ENCODE measurements around the gene GARIN5A. TPM values are rescaled to one million over a fixed set of nuclear protein-coding genes. Genes with fewer than 3 reads are reported as not detected.
A peak's percentile ranks its signal among the peaks of the same experiment; 100 is the strongest.

Gene GARIN5A
- total RNA-seq, 1 donor from 2014 or later, result not detected

DNA sequence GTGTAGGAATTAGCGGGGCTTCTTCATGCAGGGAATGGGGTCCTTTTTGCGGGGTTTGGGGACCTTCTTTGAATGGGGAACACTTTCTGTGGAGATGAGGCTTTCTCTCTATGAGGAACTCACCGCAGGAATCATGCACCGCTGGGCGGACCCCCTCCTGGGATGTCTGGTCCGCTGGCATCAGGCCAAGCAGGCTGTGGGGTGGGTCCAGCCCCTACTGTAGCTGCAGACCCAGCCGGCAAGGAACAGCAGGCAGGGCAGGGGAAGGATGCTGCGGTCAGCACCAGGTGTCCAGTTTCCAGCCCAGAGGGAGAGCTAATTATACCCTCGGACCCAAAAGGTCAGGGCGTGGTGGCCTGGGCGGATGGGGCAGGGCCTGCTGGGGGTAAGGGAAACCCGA is 42.1 kb downstream of the GARIN5A start:
- no peak for DNase-seq (ENCODE audit: low read depth, low spot score)

DNA sequence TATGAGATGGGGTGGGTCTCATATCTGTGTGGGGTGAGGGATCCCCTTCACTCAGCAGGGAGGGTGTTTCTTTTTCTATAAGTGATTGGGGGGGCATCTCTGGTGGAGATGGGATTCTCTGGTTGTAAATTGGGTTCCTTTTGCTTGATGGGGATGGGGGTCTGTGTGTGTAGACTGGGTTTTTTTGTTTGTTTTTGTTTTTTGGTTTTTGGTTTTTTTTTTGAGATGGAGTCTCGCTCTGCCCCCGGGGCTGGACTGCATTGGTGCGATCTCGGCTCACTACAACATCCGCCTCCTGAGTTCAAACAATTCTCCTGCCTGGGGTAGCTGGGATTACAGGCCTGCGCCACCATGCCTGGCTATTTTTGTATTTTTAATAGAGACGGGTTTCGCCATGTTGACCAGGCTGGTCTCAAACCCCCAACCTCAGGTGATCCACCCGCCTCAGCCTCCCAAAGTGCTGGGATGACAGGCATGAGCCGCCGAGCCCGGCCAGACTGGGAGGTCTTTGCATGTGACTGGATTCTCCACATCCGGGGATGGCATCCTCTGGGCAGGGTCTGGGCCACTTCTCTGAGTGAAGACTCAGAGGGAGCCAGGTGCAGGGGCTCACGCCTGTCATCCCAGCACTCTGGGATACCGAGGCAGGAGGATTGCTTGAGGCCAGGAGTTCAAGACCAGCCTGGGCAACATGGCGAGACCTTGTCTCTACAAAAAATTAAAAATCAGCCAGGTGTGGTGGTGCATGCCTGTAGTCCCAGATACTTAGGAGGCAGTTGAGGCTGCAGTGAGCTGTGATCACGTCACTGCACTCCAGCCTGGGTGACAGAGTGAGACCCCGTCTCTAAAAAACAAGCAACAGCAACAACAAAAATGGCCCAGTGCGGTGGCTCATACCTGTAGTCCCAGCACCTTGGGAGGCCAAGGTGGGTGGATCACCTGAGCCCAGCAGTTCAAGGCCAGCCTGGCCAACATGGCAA is 43.2 kb downstream of the GARIN5A start:
- DNase-seq (ENCODE audit: low read depth, low spot score), result no peak

DNA sequence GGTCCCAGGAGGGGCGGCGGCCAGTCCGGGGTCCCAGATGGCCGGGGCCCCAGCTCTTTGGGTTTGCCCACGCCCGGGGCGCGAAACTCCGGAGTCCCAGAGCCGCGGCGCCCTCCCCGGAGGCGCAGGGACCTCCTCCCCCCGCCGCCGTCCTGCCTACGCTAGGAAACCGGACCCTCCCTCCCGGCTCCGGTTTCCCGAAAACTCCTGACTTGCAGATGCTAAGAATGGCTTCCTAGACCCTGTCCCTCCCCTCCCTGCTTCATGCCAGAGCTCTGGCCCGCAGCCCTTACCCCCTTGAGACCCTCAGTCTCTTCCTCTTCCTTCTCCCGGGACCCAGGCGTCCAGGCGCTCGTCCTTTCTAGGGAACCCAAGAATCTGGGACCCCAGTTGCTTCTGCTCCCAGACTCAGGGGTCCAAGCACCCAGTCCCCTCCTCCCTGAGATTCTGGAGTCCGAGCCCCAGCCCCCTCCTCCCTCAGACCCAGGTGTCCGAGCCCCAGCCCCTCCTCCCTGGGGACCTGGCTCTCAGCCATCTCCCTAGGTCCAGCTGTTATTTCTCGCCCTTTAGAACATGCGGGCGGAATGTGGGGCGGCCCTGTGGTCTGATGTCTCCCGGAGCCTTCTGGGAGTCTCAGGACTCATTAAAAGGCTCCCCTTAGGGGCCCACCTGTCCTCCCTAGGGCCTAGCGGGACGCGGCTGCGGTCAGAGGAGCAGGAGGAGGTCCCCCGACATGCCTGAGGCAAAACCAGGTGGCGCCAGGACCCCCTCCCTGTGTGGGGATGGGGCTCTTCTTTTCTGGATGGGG is 44.2 kb downstream of the GARIN5A start, which contains the start of gene MYBPC2:
Gene MYBPC2 (plus strand): TSS at position 672 of the 808 bp plus-strand sequence. CDS start 62 bp downstream, at position 734.
- DNase-seq (ENCODE audit: low read depth, low spot score), result no peak

DNA sequence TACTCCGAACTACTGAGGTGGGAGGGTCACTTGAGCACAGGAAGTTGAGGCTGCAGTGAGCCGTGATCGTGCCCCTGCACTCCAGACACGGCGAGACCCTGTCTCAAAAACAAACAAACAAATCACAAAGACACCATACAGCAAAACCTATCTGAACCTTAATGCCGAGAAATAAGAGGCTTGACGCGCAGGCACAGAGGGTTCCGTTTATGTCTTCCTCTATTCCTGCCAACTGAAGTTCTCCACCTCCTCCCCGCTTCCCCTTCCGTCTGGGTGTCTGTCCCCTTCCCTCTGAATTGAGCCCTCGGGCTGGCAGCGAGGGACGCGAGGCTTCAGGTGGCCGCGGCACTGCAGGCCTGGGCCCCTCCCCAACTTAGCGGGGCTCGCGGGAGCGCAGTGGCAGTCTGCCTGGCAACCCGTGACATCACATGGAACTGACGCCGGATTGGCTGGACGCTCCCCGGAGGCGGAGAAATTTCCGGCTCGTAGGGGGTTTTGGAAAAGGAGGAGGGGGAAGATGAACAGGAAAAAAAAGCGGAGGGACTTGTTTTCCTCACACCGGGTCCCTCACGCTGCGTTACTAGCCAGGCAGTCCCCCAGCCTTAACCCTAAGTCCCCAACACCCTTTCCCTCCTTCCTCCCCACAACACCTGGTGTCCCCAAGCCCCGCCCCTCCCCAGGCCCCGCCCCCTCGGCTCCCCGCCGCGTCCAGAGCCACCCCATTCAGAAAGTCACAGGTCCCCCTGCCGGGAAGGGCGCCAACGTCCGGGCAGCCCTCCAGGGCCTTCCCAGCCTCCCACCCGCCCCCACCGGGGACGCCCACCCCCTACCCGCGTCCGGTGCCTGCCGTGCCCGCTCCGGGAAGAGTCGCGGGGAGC is 45.1 kb downstream of the GARIN5A start:
- DNase-seq (ENCODE audit: low read depth, low spot score), result peak; percentile 19

DNA sequence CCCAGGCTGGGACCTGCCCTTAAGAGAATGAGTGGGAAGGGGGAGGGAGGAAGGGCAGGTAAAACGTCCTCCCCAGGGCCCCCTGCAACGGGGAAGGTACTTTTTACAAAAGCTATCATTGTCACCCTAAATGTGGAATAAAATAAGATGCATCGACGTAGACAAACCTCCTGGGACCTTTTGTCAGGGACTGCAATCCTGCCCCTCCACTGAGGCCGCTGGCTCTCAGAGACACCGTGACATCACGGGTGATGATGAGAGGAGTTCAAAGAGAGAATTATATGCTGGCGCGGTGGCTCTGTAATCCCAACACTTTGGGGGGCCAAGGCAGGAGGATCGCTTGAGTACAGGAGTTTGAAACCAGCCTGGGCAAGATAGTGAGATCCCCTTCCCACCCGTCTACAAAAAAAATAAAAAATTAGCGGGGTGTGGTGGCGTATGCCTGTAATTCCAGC is 45.7 kb downstream of the GARIN5A start:
- DNase-seq (ENCODE audit: low read depth, low spot score), result no peak

DNA sequence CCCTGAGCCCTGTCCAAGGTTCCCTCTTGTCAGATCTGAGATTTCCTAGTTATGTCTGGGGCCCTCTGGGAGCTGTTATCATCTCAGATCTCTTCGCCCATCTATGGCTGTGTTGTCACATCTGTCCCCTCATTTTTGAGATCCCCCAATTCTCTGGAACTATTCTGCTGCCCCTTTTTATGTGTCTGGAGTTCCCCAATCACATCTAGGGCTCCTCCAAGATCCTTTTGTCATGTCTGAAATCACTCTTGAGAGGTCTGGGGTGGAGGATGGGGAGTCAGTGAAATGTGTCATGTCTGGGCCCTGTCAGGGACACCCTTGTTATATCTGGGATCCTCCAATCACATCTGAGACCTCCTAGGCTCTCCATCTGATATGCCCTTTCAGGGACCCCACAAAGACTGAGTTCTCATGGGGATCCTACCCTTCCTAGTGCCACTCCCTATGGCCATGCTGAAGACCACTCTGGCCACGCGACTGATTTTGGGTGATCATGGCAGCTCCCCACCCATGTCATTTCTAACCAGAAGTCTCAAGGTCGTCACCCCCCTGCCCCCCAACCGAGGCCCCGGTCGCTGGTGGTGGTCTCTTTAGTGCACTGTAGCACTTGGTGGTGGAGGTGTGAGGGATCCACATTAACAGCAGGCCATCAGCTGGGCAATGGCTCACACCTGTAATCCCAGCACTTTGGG is 47.7 kb downstream of the GARIN5A start:
- no peak for DNase-seq (ENCODE audit: low read depth, low spot score)

DNA sequence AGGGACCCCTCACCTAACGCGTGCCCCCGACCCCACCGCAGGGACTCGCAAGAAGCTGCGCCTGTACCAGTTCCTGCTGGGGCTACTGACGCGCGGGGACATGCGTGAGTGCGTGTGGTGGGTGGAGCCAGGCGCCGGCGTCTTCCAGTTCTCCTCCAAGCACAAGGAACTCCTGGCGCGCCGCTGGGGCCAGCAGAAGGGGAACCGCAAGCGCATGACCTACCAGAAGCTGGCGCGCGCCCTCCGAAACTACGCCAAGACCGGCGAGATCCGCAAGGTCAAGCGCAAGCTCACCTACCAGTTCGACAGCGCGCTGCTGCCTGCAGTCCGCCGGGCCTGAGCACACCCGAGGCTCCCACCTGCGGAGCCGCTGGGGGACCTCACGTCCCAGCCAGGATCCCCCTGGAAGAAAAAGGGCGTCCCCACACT is 48.6 kb downstream of the GARIN5A start:
- peak; percentile 13 for DNase-seq (ENCODE audit: low read depth, low spot score)

DNA sequence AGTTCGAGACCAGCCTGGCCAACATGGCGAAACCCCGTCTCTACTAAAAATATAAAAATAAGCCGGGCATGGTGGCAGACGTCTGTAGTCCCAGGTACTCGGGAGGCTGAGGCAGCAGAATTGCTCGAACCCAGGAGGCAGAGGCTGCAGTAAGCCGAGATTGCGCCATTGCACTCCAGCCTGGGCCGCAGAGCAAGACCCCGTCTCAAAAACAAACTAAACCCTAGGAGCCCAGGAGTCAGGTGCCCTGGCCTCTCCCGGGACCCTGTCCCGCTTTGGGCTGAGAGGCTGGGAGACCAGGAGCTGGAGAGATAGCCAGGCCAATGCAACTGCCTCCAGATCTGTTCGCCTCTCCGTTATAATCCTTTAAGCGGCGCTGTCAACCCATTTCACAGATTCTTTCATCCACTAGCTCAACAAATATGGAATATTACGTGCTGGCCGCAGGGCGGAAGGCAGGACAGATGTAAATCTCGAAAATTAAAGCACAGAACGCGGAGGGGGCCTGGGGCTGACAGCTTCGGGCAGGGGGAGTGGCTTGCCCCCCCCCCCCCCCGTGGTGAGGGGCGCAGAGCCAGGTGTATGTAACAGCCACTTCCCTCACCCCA is 49.2 kb downstream of the GARIN5A start:
- DNase-seq (ENCODE audit: low read depth, low spot score), result no peak

DNA sequence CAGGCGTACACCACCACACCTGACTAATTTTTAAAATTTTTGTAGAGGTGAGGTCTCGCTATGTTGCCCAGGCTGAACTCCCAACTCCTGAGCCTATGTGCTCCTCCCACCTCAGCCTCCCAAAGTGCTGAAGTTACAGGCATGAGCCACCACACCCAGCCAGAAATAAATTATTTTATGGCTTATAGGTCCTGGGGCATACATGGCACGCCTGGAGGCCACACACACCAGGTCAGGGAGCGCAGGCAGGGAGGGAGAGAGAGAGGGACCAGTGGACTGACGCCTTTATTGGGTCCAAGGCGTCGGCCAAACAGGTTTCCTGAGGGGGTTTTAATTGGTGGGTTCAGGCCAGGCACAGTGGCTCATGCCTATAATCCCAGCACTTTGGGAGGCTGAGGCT is 51.1 kb downstream of the GARIN5A start:
- no peak for DNase-seq (ENCODE audit: low read depth, low spot score)

DNA sequence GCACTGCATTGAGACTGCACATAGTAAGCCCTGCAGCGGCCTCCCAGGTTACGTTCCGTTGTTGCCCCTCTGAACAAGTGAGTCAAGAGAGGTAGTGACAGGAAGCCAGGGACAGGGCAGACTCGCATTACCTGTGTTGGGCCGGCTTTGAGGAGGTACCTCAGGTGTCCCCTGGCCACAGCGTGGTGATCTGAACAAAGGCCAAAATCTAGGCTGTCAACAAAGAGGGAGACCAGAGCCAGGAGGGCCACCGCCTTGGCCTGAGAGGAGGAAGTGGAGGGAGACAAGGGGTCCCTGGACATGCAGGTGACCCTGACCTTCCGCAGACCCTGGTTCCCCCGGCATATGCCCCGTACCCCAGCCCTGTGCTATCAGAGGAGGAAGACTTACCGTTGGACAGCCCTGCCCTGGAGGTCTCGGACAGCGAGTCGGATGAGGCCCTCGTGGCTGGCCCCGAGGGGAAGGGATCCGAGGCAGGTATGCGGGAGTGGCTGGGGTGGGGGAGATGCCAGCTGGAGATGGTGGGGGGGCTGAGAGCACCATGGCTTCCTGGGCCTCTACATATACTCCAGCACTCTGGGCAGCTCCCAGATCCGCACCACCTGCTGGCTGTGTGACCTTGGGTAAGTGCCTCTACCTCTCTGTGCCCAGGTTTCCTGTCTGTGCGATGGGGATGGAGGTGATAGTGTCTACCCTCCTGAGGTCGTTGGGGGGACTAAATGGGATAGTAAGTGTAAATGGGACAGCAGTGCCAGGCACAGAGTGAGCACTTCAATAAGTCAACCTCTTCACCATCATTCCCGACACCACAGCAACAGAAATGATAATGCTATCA is 53.2 kb downstream of the GARIN5A start:
- DNase-seq (ENCODE audit: low read depth, low spot score), result no peak

DNA sequence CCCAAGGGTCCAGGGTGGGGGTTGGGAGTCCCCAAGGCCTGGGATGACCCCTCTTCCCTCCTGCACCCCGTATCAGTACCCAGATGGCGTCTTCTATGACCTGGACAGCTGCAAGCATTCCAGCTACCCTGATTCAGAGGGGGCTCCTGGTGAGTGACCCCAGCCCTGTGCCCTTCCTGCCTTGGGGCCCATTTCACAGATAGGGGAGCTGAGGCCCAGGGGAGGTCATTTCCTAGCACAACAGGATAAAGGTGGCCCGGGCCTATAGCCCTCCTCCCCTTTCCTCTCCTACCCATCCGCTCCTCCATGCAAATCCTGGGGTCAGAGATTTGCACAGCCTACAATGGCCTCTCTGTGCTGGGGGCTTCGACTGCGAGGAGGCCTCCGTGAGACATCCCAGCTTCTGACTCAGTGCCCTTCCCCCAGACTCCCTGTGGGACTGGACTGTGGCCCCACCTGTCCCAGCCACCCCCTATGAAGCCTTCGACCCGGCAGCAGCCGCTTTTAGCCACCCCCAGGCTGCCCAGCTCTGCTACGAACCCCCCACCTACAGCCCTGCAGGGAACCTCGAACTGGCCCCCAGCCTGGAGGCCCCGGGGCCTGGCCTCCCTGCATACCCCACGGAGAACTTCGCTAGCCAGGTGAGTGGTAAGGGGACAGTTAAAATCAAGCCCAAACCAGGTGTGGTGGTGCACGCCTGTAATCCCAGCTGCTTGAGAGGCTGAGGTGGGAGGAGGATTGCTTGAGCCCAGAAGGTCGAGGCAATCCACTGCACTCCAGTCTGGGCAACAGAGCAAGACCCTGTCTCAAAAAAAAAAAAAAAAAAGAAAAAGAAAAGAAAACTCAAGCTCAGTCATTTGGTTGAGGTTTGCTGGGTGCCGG is 54.0 kb downstream of the GARIN5A start:
- no peak for DNase-seq (ENCODE audit: low read depth, low spot score)

DNA sequence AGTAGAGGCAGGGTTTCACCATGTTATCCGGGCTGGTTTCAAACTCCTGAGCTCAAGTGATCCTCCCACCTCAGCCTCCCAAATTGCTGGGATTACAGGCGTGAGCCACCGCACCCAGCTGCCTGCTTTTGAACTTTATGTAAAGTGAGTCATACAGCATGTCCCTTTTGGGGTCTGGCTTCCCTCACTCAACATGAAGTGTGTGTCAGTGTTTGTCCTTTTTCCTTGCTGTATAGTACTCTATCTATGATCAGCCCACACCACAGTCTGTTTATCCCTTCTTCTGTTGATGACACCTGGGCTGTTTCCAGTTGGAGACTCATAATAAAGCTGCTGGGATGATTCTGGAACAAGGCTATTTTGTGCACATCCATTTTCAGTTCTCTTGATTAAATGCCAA is 55.8 kb downstream of the GARIN5A start:
- no peak for DNase-seq (ENCODE audit: low read depth, low spot score)

DNA sequence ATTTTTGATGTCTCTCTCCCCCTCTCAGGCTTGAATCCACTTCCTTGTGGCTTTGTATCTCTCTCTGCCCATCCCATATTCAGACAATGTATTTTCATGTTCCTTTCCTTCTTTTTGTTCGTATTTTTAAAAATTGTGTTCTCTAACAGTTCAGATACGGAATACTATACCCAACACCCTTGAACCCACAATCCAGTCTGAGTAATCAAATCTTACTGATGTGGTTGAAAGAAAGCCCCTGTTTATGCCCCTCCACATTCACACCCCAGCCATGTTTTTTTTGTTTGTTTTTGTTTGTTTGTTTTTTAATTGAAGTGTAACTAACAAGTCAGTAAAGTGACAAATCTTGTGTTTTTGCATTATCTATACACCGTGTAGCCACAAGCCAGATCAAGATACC is 56.5 kb downstream of the GARIN5A start:
- DNase-seq (ENCODE audit: low read depth, low spot score), result no peak

DNA sequence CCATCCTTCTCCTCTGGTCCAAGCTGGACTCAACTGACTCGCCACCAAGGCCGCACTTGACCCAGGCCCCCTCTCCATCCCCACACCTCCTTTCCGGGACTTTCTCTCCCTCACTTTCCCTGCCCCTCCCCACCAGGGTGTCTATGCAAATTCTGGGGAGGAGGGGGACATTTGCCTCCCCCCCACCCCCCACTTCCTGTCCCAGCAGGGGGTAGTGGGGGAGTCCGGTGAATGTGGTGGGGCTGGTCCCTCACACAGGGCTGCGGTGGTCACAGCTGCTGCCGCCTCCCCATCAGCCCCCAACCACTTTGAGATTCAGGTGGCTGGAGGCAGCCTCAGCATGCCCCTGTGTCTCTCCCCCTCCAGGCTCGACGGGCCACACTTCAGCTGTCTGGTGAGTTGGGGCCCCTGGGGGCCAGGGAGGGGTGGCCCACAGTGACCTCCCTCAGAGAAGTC is 57.0 kb downstream of the GARIN5A start:
- DNase-seq (ENCODE audit: low read depth, low spot score), result no peak

DNA sequence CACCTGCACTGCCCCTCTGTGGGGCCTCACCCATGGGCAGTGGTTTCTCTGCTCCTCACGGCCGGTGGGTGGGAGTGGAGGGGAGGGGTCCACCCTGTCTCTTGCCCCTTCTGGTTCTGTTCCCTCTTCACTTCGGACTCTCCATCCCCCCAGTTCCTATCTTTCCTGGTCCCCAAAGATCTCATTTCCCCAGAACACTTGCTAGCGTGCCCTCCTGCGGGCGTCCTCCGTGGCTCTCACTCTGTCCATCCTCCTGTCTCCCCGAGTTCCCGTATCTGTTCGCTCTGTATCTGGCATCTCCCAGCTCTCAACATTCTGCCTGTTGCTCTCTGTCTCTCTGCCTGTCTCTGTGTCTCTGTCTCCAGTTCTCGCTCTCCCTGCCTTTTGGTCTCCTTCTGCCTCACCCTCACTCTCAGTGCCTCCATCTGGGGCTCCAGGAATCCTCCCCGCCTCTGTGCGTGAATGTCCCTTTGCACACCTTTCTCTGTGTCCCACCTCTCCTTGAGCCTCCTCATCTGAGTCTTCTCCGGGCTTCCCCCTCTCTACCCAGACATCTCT is 57.5 kb downstream of the GARIN5A start:
- no peak for DNase-seq (ENCODE audit: low read depth, low spot score)

DNA sequence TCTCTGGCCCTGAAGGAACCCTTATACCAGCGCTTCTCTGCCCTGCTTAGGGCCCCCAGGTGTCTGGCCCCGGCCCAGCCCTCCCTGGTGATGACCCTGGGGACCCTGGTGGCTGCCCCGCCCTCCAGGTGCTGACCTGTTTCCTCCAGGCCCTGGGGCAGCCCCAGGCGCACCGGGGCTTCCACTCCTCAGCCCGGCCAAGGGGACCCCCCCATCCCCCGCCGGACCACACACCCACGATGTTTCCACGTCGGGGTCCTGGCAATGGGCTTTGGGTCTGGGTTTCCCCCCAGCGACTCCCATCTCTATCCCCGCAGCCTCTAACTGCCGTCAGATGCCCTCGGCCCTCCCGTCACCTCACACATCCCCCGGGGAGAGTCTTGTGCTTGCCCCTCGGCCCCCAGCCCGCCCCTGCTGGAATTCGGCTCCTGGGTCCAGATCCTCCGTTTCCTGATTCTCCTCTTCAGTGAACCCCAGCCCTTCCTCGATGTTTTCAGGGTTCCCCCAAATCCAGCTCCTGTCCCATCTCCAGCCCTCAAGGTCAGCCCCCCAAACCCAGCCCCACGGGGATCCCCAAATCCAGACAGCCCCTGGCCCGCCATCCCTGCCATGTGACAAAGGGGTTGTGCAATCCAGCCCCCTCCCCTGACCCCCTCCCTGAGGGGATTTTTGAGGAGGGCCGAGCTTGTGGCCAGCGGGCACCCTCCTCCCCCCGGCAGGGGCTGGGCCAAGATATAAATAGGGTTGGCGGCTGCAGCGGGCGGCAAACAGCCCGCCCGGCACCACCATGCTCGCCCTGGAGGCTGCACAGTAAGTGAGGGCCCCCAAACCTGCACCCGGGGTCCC is 58.2 kb downstream of the GARIN5A start, which contains the start of gene SPIB:
Gene SPIB (plus strand): TSS at position 763 of the 846 bp plus-strand sequence. CDS start 25 bp downstream, at position 788.
- no peak for DNase-seq (ENCODE audit: low read depth, low spot score)

Measured in pulmonary artery endothelial cell (primary cell).